GM18907 (cell line): ENCODE results near the gene INSC.

ENCODE experiments used
- ATAC-seq: cut with Tn5 transposase; IDR thresholded peaks from one replicate; pipeline ENCODE4 v1.9.1; 2021; ENCODE audit warnings: mild to moderate bottlenecking, moderate library complexity; ENCODE audit not compliant: unreplicated experiment

INSC gene

GRCh38 chr11:15107730-15108515, 6.8 kb upstream of the INSC start:
- ATAC-seq = peak; percentile 69

- ATAC-seq = no peak
Measured at GRCh38 chr11:15108592-15109130, 6.1 kb upstream of the INSC start.

- ATAC-seq = no peak
Measured at GRCh38 chr11:15109602-15110001, 5.1 kb upstream of the INSC start.

GRCh38 chr11:15111215-15111614, 3.5 kb upstream of the INSC start:
- ATAC-seq = no peak

GRCh38 chr11:15112131-15112541, 2.6 kb upstream of the INSC start:
- no peak for ATAC-seq

- ATAC-seq = peak; percentile 94
Measured at GRCh38 chr11:15113381-15113780, 1.3 kb upstream of the INSC start.

GRCh38 chr11:15115686-15116085, 963 bp downstream of the INSC start:
- no peak for ATAC-seq

GRCh38 chr11:15117751-15118150, 3.0 kb downstream of the INSC start:
- no peak for ATAC-seq

- ATAC-seq = no peak
Measured at GRCh38 chr11:15118431-15118830, 3.7 kb downstream of the INSC start.

GRCh38 chr11:15119352-15119751, 4.6 kb downstream of the INSC start:
- ATAC-seq = no peak

GRCh38 chr11:15119826-15120225, 5.1 kb downstream of the INSC start:
- ATAC-seq = no peak

- ATAC-seq = no peak
Measured at GRCh38 chr11:15123849-15124248, 9.1 kb downstream of the INSC start.

- ATAC-seq = no peak
Measured at GRCh38 chr11:15124528-15124927, 9.8 kb downstream of the INSC start.

GRCh38 chr11:15127341-15127740, 12.6 kb downstream of the INSC start:
- no peak for ATAC-seq

GRCh38 chr11:15128621-15129020, 13.9 kb downstream of the INSC start:
- ATAC-seq = no peak

GRCh38 chr11:15136166-15136565, 21.4 kb downstream of the INSC start:
- ATAC-seq = no peak

GRCh38 chr11:15139096-15139770, 24.5 kb downstream of the INSC start:
- ATAC-seq = no peak

- ATAC-seq = no peak
Measured at GRCh38 chr11:15139958-15140659, 25.4 kb downstream of the INSC start.

- ATAC-seq = no peak
Measured at GRCh38 chr11:15141381-15141780, 26.7 kb downstream of the INSC start.

GRCh38 chr11:15142838-15143237, 28.1 kb downstream of the INSC start:
- no peak for ATAC-seq

- ATAC-seq = no peak
Measured at GRCh38 chr11:15143855-15144254, 29.1 kb downstream of the INSC start.

GRCh38 chr11:15144347-15144746, 29.6 kb downstream of the INSC start:
- no peak for ATAC-seq
